Skeletal muscle satellite cell (primary cell): ENCODE results near the gene ABCF1. TPM values are rescaled to one million over a fixed set of nuclear protein-coding genes. Genes with fewer than 3 reads are reported as not detected.
"Not testable (repeated sequence)": the region's sequence is repeated elsewhere in the genome, so short reads cannot be mapped to it uniquely, and the experiment has no call there.

ENCODE experiments used
- H3K27me3 ChIP-seq: 2 replicates; pipeline ENCODE4 v1.7.0; 2013; ENCODE audit warnings: low read length; ENCODE audit not compliant: control insufficient read depth, insufficient read depth
- H3K36me3 ChIP-seq: 2 replicates; pipeline ENCODE4 v1.7.0; 2013; ENCODE audit warnings: mild to moderate bottlenecking, control low read depth, low read length; ENCODE audit not compliant: insufficient read depth
- H3K4me1 ChIP-seq: 2 replicates; pipeline ENCODE4 v1.7.0; 2013; ENCODE audit warnings: low read length; ENCODE audit not compliant: control insufficient read depth, insufficient read depth
- H3K4me2 ChIP-seq: 2 replicates; pipeline ENCODE4 v1.7.0; 2013; ENCODE audit warnings: mild to moderate bottlenecking, low read length
- H3K4me3 ChIP-seq: 2 replicates; pipeline ENCODE4 v1.7.0; 2013; ENCODE audit warnings: low read length
- H3K9ac ChIP-seq: 2 replicates; pipeline ENCODE4 v1.7.0; 2013; ENCODE audit warnings: mild to moderate bottlenecking, low read depth, low read length, moderate library complexity
- H3K9me3 ChIP-seq: replicated peaks from 2 replicates; pipeline ENCODE4 v1.7.0; 2013; ENCODE audit warnings: mild to moderate bottlenecking, control low read depth, low read length
- total RNA-seq: library from RNA; depleted of rRNA; stranded (reverse); fragments of >200 nt; gene quantifications from 2 replicates; pipeline ENCODE4 v1.2.3, GENCODE V29; 2012; rRNA removed

Gene ABCF1
- 34.5 and 34.7 TPM in 2 replicates for total RNA-seq

- Histone ChIP-seq H3K9me3 (no peaks in the 10 kb centered on the region), H3K9ac (peak within 1 kb of the TSS; percentile 92), H3K4me1 (peaks cover 12% of the 10 kb centered on the region), H3K36me3 (no peaks in the 10 kb centered on the region), H3K4me3 (peak within 1 kb of the TSS; percentile 88), H3K4me2 (peak within 1 kb of the TSS; percentile 97), H3K27me3 (no peaks in the 10 kb centered on the region)
Measured at GRCh38 chr6:30571075-30571761, at the start of gene ABCF1. Gene ABCF1, plus strand, starts transcription at chr6:30571442. Its CDS starts 46 bp downstream, at chr6:30571488.

GRCh38 chr6:30521952-30522351 is 49.3 kb upstream of the ABCF1 start:
- not testable (repeated sequence) for H3K36me3 ChIP-seq, H3K4me2 ChIP-seq, H3K9me3 ChIP-seq, H3K27me3 ChIP-seq, H3K4me3 ChIP-seq, H3K9ac ChIP-seq
- H3K4me1 ChIP-seq: peaks cover 16% of the 10 kb centered on the region

GRCh38 chr6:30526444-30526843 is 44.8 kb upstream of the ABCF1 start:
- not testable (repeated sequence) for H3K27me3 ChIP-seq, H3K9ac ChIP-seq, H3K36me3 ChIP-seq, H3K4me2 ChIP-seq, H3K9me3 ChIP-seq, H3K4me3 ChIP-seq
- peaks cover 11% of the 10 kb centered on the region for H3K4me1 ChIP-seq

DNA sequence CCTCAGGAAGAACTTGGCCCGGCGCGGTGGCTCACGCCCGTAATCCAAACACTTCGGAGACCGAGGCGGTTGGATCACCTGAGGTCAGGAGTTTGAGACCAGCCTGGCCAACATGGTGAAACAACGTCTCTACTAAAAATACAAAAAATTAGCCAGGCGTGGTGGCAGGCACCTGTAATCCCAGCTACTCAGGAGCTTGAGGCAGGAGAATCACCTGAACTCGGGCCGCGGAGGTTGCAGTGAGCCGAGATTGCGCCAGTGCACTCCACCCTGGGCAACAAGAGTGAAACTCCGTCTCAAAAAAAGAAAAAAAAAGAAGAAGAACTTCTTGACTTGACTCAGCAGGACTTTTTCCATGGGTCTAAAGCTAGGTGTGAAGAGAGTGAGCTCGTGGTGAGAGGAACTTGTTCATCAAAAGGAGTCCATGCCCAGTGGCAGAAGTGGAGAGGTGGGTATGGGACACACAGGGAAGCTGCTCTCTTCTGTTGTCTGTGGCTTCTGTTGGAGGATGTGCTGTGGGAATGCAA is 41.8 kb upstream of the ABCF1 start:
- H3K4me3 ChIP-seq, H3K36me3 ChIP-seq, H3K4me2 ChIP-seq, H3K9ac ChIP-seq, H3K9me3 ChIP-seq, H3K4me1 ChIP-seq, H3K27me3 ChIP-seq: not testable (repeated sequence)

GRCh38 chr6:30530014-30530413 is 41.2 kb upstream of the ABCF1 start:
- Histone ChIP-seq H3K9me3 (no peaks in the 10 kb centered on the region), H3K27me3 (no peaks in the 10 kb centered on the region), H3K36me3 (no peaks in the 10 kb centered on the region), H3K4me1 (peaks cover 5% of the 10 kb centered on the region), H3K9ac (no peak overlapping the region), H3K4me3 (no peak overlapping the region), H3K4me2 (no peak overlapping the region)

DNA sequence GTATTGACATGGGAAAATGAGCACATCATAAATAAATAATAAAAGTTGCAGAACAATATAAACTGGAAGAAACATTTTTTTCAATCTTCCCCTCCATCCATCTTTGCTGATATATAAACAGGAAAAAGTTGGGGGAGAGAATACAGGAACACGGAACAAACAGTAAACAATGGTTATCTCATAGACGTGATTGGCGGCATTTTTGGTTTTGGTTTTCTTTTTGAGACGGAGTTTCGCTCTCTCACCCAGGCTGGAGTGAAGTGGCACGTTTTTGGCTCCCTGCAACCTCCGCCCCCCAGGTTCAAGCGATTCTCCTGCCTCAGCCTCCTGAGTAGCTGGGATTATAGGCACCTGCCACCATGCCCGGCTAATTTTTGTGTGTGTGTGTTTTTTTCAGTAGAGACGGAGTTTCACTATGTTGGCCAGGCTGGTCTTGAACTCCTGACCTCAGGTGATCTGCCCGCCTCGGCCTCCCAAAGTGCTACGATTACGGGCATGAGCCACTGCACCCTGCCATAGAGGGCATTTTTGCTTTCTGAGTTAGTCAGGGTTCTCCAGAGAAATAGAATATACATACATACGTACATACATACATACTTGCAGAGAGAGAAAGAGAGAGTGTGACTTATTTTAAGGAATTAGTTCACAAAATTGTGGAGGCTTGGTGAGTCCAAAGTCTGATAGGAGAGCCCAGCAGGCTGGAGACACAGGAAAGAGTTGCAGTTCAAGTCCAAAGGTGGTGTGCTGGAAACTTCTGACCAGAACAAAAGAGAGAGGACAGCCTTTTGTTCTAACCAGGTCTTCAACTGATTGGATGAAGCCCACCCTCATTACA is 37.6 kb upstream of the ABCF1 start:
- Histone ChIP-seq H3K9me3 (no peaks in the 10 kb centered on the region), H3K4me3 (no peak overlapping the region), H3K4me2 (no peak overlapping the region), H3K9ac (no peak overlapping the region), H3K4me1 (no peaks in the 10 kb centered on the region), H3K36me3 (no peaks in the 10 kb centered on the region), H3K27me3 (no peaks in the 10 kb centered on the region)

DNA sequence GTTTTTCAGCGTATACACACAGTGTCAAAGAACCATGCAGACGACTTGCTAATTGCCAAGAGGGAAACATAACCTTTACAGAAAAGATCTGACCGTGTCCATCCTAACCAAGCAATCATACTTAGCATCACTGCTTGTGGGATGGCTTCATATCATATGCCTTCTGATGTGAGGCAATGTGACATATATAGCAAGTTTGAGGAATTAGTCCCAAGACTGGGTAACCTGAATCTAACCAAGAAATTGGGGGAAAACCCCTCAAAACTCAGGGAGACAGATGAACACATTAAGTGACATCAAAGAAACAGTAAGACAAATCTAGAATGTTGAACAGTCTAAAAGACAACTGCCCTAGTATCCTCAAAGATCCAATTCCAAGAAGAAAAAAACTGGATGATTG is 33.3 kb upstream of the ABCF1 start:
- Histone ChIP-seq H3K9me3 (no peaks in the 10 kb centered on the region), H3K4me1 (peaks cover 7% of the 10 kb centered on the region), H3K9ac (no peak overlapping the region), H3K4me3 (no peak overlapping the region), H3K27me3 (no peaks in the 10 kb centered on the region), H3K4me2 (no peak overlapping the region), H3K36me3 (no peaks in the 10 kb centered on the region)

- peaks cover 11% of the 10 kb centered on the region for H3K4me1 ChIP-seq
- peaks cover 13% of the 10 kb centered on the region for H3K36me3 ChIP-seq
- peak overlapping the region; percentile 88 for H3K4me2 ChIP-seq
- no peaks in the 10 kb centered on the region for H3K27me3 ChIP-seq
- peak overlapping the region; percentile 65 for H3K4me3 ChIP-seq
- H3K9ac ChIP-seq: peak overlapping the region; percentile 39
- no peaks in the 10 kb centered on the region for H3K9me3 ChIP-seq
Measured at GRCh38 chr6:30541515-30542403, 29.5 kb upstream of the ABCF1 start.

GRCh38 chr6:30542404-30542725 is 28.9 kb upstream of the ABCF1 start:
- Histone ChIP-seq H3K27me3 (no peaks in the 10 kb centered on the region), H3K4me2 (no peak overlapping the region), H3K4me3 (no peak overlapping the region), H3K9ac (no peak overlapping the region), H3K9me3 (no peaks in the 10 kb centered on the region), H3K36me3 (peaks cover 19% of the 10 kb centered on the region), H3K4me1 (peaks cover 11% of the 10 kb centered on the region)

- H3K4me1 ChIP-seq: peaks cover 11% of the 10 kb centered on the region
- H3K27me3 ChIP-seq: no peaks in the 10 kb centered on the region
- H3K9me3 ChIP-seq: no peaks in the 10 kb centered on the region
- no peak overlapping the region for H3K4me2 ChIP-seq
- H3K36me3 ChIP-seq: peaks cover 23% of the 10 kb centered on the region
- H3K4me3 ChIP-seq: no peak overlapping the region
- H3K9ac ChIP-seq: no peak overlapping the region
Measured at GRCh38 chr6:30542915-30543314, 28.3 kb upstream of the ABCF1 start.

GRCh38 chr6:30543821-30544220 is 27.4 kb upstream of the ABCF1 start:
- H3K9me3 ChIP-seq: no peaks in the 10 kb centered on the region
- no peak overlapping the region for H3K4me3 ChIP-seq
- H3K27me3 ChIP-seq: no peaks in the 10 kb centered on the region
- H3K4me2 ChIP-seq: no peak overlapping the region
- H3K9ac ChIP-seq: no peak overlapping the region
- peaks cover 23% of the 10 kb centered on the region for H3K36me3 ChIP-seq
- H3K4me1 ChIP-seq: peaks cover 18% of the 10 kb centered on the region
